Neural progenitor cell (in vitro differentiated cells): ENCODE measurements around the gene KRT10.

Experiments used
- EZH2 ChIP-seq: fragments of 200-600 bp; sonication (generic); IDR thresholded peaks from 2 replicates; pipeline ENCODE4 v1.6.1; 2017; ENCODE audit warnings: antibody characterized with exemption, mild to moderate bottlenecking, moderate library complexity
- TF ChIP-seq, protein P1 (sequence below): fragments of 200-600 bp; sonication (generic); IDR thresholded peaks from 2 replicates; pipeline ENCODE4 v1.5.1; 2017; ENCODE audit warnings: antibody characterized with exemption, mild to moderate bottlenecking

DNA sequence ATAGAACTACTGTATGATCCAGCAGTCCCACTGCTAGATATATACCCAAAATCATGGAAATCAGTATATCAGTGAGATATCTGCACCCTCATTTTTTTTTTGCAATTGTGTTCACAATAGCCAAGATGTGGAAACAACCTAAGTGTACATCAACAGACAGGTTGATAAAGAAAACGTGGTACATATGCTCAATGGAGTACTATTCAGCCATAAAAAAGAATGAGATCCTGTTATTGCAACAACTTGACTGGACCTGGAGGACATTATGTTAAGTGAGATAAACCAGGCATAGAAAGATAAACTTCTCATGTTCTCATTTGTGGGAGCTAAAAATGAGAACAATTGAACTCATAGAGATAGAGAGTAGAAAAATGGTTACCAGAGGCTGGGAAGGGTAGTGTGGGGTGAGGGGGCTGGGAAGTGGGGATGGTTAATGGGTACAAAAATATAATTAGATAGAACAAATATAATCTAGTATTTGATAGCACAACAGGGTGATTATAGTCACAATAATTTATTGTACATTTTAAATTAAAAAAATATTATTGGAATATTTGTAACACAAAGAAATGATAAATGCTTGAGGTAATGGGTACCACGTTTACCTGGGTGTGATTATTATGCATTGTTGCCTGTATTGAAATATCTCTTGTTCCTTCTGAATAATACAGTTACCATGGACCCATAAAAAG lies 7.8 kb upstream of the KRT10 start:
- TF ChIP-seq, protein P1, sequence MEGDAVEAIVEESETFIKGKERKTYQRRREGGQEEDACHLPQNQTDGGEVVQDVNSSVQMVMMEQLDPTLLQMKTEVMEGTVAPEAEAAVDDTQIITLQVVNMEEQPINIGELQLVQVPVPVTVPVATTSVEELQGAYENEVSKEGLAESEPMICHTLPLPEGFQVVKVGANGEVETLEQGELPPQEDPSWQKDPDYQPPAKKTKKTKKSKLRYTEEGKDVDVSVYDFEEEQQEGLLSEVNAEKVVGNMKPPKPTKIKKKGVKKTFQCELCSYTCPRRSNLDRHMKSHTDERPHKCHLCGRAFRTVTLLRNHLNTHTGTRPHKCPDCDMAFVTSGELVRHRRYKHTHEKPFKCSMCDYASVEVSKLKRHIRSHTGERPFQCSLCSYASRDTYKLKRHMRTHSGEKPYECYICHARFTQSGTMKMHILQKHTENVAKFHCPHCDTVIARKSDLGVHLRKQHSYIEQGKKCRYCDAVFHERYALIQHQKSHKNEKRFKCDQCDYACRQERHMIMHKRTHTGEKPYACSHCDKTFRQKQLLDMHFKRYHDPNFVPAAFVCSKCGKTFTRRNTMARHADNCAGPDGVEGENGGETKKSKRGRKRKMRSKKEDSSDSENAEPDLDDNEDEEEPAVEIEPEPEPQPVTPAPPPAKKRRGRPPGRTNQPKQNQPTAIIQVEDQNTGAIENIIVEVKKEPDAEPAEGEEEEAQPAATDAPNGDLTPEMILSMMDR: no peak
- no peak for TF ChIP-seq EZH2
